OCI-M2 (cell line): ENCODE measurements around the gene ADK.

ENCODE experiments used
- DNase-seq: peaks from one replicate; lab custom pipeline; 2025; ENCODE audit not compliant: unreplicated experiment; lab: John Stamatoyannopoulos, UW

Gene ADK

GRCh38 chr10:74755273-74755672 lies 604.3 kb downstream of the ADK start:
- no peak for DNase-seq
